NT2/D1 (cell line): Measurements from ENCODE around the gene NADSYN1.

Experiments
- SUZ12 ChIP-seq: IDR thresholded peaks from 2 replicates; pipeline ENCODE4 v1.6.1; 2011; ENCODE audit not compliant: insufficient read length, insufficient read depth; ENCODE audit errors: extremely low read depth
- YY1 ChIP-seq: IDR thresholded peaks from 2 replicates; pipeline ENCODE4 v1.6.1; 2011; ENCODE audit not compliant: insufficient read length, insufficient read depth
- ZNF274 ChIP-seq: IDR thresholded peaks from 2 replicates; pipeline ENCODE4 v1.6.1; 2011; ENCODE audit warnings: mild to moderate bottlenecking, low read depth, low read length

- no peak for TF ChIP-seq ZNF274
- no peak for TF ChIP-seq YY1
- TF ChIP-seq SUZ12: no peak
Observed at GRCh38 chr11:71501071-71501985, 48.3 kb downstream of the NADSYN1 start.
